ENCODE results near the gene ITGB3BP.
"Not testable (repeated sequence)": the region's sequence is repeated elsewhere in the genome, so short reads cannot be mapped to it uniquely, and the experiment has no call there.

Gene ITGB3BP

DNA sequence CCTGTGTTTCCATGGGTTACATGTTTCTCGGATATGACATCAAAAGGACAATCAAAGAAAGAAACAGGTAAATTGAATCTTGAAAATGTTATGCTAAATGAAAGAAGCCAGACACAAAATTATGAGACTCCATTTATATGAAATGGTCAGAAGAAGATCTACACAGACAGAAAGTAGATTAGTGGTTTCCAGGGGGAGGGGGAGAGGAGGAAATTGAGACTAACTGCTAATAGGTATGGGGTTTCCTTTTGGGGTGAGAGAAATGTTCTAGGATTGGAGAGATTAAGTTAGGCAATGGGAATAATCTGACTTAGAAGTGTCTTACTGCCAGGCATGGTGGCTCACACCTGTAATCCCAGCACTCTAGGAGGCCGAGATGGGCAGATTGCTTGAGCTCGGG lies 21.8 kb downstream of the ITGB3BP start:
- DNase-seq, result no peak

DNA sequence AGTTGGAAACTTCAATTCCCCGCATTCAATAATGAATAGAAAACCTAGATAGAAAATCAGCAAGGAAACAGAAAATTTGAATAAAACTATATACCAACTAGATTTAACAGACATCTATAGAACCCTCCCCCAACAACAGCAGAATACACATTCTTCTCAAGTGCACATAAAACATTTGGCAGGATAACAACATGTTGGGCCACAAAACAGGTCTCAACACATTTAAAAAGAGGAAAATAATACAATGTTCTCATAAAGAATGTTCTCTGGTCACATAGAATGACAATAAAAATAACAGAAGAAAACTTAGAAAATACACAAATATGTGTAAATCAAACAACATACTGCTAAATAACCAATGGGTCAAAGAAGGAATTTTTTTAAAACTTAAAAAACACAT lies 24.9 kb downstream of the ITGB3BP start:
- DNase-seq, result no peak

DNA sequence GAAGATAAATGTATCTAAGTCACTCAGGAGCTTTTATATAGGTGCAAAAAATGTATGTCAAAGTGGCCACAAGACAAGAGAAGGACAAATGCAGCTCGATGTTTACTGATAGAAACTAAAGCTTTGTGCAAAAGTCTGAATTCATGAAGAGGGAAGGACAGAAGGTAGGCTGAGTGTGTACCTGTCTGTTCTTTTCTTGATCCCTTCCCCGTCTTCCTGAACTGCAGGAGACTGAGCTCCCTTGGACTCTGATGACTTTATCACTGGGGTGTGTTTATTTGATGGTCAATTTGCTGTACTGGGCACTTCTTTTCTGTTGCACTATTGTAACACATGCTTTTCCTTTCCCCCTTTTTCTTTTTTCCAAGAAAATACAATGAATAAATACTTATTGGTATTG lies 25.4 kb downstream of the ITGB3BP start:
- DNase-seq, result no peak

DNA sequence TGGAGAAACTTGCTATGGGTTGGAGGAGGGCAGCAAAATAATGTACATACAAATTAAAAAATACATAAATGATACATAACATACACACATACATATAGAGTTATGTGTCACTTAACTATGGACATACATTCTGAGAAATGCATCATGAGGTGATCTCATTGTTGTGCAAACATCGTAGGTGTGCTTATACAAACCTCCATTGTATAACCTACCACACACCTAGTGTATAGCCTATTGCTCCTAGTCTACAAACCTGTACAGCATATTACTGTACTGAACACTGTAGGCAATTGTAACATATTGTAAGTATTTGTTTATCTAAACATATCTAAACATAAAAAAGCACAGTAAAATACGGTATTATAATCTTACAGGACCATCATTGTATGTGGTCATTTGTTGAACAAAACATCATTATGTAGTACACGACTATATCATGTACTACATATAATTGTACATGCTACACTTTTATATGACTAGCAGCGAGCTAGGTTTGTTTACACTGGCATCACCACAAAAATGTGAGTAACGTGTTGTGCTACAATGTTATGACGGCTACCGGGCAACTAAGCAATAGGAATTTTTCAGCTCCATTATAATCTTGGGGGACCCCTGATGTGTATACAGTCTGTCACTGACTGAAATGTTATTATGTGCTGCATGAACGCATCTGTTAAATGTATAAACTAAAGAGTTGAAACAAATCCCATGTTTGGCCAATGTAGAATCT lies 35.5 kb downstream of the ITGB3BP start:
- no peak for DNase-seq

DNA sequence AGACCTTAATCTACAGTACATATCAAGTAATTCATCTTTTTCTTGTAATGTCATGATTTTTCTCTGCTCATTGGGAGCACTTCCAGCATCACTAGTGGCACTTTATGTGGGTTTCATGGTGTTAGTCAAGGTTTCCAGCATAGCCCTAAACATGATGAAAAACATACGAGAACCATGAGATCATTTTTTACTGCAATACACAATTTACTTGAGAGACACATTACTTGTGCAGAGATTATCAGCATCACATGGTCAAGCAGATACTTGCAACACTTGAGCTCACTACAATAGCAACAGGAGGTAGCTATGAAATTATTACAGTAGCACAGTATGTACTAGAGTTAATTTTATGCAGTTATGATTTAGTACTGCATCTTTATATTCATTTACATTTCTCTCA lies 36.4 kb downstream of the ITGB3BP start:
- no peak for DNase-seq

DNA sequence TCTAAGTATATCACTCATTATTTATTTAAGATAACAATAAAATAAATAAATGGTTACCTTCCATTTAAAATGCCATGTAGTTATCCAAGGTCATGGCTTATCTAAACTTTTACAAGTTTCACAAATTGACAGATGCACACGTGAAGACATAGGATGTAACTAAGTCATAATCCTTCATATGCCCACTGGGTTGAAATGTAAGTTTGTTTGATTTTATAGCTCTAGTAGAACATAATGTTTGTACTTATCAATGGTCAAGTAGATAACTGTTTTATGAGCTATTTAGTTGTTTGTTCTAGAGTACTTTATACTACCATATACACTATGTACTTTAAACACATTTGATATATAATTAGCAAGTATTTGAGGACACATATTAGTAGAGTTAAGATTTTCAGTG lies 43.0 kb downstream of the ITGB3BP start:
- DNase-seq, result no peak

DNA sequence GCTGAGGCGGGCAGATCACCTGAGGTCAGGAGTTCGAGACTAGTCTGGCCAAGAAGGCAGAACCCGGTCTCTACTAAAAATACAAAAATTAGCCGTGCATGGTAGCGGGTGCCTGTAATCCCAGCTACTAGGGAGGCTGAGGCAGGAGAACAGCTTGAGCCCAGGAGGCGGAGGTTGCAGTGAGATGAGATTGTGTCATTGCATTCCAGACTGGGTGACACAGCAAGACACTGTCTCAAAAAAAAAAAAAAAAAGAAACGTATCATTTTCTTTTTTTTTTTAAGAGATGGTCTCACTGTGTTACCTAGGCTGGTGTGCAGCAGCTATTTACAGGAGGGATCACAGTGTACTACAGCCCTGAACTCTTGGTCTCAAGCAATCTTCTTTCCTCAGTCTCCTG lies 47.3 kb downstream of the ITGB3BP start:
- DNase-seq, result no peak

DNA sequence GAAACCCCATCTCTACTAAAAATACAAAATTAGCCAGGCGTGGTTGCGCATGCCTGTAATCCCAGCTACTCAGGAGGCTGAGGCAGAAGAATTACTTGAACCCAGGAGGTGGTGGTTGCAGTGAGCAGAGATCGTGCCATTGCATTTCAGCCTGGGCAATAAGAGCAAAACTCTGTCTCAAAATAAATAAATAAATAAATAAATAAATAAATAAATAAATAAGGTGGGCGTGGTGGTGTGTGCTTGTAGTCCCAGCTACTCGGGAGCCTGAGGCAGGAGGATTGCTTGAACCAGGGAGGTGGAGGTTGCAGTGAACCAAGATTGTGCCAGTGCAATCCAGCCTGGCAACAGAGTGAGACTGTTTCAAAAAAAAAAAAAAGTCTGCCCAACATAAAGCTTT lies 54.3 kb downstream of the ITGB3BP start:
- not testable (repeated sequence) for DNase-seq

DNA sequence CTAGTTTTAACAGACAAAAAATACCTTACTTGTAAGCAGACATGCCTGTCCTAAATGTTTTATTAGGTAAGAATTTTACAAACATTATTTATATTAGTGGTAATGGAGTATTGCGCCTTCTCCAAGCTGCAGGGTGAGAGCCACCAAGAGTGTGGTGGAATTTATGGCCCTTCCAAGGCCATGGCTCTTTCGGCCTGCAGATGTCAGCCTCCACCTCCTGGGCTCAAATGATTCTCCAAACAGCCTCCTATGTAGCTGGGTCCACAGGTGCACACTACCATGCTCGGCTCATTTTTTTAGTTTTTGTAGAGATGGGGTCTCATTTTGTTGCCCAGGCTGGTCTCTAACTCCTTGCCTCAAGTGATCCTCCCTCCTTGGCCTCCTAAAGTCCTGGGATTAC lies 56.3 kb downstream of the ITGB3BP start:
- DNase-seq, result no peak

DNA sequence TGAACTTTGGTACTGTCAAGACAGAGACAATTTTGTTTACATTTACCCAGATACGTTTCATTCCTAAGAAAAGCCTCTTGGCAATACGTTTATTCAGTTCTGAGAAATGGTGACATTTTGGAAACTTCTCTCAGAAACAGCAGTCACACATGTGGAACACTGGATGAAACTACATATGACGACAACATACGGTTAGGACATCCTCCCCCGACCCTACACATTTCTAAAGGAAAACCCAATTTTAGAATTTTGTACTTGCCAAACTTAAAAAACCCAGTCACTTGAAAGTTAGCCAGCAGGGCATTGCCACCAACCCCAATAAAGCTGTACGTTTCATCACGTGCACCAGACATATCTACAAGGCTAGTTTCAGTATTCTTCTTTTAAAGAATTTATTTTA lies 56.8 kb downstream of the ITGB3BP start:
- DNase-seq, result no peak

DNA sequence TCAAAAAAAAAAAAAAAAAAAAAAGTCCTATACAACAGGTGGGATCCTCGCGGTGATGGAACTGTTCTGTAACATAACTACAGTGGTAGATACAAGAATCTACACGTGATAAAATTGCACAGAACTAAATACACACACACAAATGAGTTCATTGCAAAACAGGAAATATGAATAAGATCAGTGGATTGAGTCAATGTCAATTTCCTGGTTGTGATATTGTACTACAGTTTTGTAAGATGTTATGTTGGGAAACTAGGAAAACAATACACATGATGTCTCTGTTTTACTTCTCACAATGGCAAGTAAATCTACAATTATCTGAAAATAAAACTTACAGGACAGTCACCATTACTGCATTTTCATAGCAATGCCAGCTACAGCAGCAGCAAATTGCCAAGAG lies 59.8 kb downstream of the ITGB3BP start:
- no peak for DNase-seq

DNA sequence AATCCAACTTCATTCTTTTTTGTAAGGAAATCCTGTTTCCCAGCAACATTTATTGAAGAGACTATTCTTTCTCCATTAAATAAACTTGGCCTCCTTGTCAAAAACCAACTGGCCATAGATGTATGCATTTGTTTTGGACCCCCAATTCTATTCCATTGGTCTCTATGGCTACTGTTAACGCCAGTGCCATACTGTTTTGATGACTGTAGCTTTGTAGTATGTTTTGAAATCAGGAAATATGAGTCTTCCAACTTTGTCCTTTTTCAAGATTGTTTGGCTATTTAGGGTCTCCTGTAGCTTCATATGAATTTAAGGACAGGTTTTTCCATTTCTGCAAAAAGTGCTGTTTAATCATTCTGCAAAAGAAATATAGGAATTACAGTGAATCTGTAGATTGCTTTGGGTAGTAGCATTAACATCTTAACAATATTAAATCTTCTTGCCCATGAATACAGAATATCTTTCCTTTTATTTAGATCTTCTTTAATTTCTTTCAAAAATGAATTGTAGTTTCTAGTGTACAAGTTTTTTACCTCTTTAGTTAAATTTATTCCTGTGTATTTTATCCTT lies 61.3 kb downstream of the ITGB3BP start:
- DNase-seq, result no peak

DNA sequence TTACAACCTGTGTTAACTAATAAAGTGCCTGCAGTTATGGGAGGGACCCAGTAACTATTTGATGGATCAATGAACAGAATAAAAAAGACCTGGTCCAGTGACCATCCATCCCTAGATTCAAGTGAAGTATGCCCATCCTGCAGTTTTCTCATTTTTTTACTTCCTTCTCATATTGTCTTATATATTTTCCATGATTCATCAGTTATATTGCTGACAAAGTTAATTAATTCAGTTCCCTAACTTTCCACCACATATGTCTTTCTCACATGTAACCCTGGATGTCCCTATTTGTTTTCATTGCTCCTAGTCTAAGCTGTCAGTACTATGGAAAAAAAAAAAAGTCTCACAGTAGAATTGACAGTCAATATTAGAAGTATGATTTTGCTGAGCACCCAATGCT lies 64.3 kb downstream of the ITGB3BP start:
- DNase-seq, result no peak

DNA sequence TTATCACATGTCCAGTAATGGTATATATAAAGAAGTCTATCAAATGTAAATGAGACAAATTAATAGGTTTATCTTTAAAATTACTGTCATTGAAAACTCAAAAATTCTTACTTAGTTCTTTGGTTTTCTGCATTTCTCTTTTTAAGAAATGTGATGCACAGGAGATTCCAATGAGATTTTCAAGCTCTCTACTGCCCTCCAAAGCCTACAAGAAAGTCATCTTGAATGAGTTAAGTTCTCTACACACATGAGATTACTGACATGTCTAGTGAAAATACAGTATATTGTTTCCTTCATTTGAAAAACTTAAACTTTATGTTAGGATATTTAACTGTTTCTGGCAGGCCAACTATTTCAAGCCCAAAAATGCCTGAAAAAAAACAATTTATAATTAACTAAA lies 68.8 kb downstream of the ITGB3BP start:
- DNase-seq, result no peak

DNA sequence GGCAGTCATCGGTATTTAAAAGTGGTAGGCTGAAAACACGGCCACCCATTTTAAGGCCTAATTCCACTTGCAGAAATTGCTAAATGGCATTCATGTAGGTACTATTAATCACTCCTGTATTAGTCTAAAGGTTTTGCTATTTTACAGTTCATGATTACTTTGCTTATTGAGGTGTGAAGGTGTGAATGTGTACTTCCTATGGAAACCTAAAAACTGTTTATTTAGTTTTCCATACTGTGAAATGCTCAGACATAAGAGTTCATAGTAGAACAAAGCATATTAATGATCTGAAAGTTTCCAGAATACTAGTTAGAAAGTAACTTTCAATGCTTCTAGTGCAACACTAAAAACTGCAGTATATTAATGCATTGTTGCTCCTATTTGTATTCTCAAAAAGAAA lies 69.8 kb downstream of the ITGB3BP start:
- DNase-seq, result no peak

DNA sequence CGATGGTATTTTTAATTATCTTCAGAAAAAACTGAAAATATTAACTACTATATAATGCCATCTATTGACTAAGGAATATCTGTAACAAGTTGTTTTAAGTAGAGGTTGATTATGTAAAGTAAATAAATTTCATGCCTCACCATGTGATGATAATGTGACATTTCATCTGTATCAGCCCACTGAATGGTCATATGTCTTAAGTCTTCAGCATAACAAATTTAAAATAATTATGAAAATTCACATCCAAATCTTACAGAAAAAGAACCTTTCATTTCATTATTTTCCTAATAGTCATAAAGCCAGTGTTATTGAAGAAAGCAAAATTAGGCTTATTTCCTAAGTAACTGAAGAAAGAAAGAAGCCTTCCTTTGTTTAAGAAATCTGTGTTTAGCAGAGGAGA lies 72.6 kb downstream of the ITGB3BP start:
- DNase-seq, result no peak

DNA sequence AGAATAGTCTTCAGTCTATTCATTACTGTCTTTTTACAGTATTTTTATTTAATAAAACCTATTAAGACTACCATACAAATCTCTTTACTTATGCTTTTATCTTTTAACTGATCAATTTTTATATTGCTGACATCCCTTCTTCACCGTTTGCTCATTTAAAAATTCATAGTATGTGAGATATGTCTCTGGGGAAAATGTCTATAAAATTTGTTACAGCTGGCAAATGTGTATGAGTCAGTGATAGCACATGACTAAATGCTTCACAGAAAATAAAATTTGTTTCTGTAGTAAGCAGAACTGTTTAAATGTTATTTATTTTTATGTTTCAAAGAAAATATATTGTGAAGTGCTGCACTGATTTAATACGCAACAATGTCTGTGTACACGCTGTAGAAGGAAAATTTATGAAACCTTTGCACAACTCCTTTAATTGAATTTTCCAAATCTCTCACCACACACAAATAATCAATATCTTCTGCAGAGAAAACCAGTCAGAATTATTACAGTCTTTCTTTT lies 74.2 kb downstream of the ITGB3BP start:
- DNase-seq, result no peak

DNA sequence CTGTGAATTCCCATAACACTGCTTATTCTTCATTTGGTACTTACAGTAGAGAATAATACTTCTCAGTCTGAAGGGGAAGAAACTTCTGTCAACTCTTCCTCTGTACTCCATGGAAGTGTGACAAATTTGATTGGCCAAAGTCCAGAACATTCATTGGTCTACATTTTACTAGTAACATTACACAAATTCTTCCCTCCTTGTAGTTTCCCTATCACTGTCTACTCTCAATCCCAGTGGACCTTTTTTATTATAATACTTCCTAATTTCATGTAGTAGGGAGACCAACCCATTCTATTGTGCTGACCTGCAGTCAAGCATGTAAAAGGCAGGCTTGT lies 80.9 kb downstream of the ITGB3BP start:
- no peak for DNase-seq

DNA sequence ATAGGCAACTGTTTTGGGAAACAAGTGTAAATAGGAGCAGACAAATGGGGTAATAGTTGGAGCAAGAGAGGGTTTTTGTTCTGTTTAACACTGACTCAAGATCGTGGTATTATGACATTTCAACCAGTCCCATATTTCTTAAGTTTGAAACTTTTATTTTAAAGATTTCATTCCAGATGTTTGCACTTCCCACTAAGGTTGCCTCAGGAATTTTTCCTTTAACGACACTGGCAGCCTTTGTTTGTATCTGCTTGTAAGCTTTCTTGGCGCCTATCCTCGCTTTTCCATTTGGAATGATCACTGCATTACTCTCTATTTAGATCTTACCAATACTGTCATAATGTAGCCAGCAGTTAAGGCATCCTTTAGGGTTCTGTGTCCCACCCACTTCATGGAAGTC lies 87.9 kb downstream of the ITGB3BP start:
- no peak for DNase-seq

DNA sequence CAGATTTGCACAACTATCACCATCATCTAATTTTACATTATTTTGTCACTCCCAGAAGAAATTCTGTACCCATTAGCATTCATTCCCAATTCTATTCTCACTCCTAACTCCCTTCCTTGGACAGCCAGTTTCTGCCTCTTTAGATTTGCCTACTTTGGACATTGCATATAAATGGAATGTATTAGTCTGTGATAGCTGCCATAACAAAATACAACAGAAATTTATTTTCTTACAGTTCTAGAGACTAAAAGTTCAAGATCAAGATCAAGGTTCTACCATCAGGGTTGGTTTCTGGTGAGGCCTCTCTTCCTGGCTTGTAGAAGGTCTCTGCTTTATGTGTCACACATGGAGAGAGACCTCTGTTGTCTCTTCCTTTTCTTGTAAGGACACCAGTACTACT lies 93.7 kb downstream of the ITGB3BP start:
- no peak for DNase-seq

DNA sequence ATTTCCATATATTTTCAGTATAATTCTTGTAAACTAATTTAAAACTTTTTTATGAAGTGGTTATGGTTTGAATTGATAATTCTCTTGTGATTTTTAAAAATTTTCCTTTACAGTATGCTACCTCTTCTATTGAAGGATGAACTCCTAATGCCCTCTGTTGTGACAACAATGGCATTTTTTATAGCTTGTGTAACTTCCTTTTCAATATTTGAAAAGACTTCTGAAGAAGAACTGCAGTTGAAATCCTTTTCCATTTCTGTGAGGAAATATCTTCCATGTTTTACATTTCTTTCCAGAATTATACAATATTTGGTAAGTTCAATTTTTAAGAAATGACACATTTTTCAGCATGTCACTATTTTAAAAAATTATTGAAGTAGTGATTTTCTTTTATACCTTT lies 94.2 kb downstream of the ITGB3BP start:
- DNase-seq, result no peak

DNA sequence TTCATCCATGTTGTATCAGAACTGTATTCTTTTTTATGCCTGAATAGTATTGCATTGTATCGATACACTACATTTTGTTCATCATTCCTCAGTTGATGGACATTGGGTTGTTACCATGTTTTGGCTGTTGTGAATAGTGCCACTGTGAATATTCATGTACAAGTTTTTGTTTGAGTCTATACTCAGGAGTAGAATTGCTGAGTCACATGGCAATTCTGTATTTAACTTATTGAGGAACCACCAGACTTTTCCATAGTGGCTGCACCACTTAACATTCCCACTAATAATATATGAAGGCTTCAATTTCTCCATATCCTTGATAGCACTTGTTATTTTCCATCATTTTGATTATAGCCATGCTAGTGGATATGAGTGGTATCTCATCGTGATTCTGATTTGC lies 99.4 kb downstream of the ITGB3BP start:
- DNase-seq, result no peak

DNA sequence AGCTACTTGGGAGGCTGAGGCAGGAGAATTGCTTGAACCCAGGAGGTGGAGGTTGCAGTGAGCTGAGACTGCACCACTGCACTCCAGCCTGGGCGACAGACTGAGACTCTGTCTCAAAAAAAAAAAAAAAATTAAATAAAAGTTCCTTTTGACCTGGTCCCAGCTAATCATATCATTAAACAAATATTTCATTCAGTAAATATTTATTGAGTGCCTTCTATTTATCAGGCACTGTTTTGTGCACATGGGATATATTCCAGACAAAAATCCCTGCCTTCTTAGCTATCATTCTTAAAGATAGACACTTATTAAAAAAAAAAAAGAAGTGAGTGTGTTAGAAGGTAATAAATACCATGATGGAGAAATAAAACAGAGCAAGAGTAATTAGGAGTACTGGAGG lies 102.3 kb downstream of the ITGB3BP start:
- DNase-seq, result not testable (repeated sequence)

DNA sequence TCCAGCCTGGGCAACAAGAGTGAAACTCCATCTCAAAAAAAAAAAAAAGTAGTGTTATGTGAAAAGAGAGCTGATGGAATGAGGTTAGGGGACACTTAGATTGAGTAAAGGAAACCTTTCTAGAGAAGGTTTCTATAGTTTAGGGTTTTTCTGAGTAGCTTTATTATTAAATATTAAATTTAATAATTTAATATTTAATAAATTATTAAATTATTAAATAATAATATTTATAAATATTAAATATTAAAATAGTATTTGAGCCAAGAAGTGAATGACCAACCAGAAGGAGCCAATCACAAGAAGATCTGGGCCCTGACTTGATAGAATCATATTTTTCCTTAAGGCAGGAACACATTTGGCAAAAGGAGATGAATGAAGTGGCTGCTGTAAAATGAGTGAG lies 104.9 kb downstream of the ITGB3BP start:
- DNase-seq, result no peak

DNA sequence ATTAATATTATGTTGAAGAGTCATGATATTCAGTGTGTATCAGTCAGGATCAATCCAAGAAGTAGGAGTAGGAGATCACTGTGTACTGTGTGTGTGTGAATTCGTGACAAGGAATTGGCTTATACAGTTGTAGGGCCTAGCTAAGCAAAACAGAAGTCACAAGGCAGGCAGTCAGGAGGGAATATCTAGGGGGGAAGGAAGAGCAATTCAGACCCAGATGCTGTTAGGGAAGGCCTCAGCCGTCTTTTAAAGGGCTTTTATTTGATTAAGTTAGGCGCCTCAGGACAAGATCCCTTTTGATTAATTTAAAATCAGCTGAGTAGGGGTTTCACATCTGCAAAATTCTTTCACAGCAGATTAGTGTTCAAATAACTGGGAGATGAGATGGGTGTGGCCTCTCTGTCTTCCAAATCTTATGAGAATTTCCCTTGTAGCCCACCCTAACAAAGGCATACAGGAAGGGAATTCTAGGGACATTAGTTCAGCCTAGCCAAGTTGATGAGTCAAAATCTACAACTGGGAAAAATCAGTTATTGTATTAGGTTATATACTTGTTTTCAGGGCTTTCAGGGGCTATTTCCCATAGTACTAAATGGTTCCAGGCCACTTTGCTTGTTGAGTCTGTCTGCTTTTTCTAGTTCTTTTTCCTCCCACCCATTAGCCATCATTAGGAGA lies 108.2 kb downstream of the ITGB3BP start:
- DNase-seq, result no peak

Measured in activated CD4-positive, alpha-beta T cell treated with anti-CD3 and anti-CD28 coated beads for 48 hours (primary cell).